ENCODE measurements around the gene SRSF7.

SRSF7 gene

GRCh38 chr2:38700113-38700785 lies 50.9 kb downstream of the SRSF7 start:
- DNase-seq = no peak

DNA sequence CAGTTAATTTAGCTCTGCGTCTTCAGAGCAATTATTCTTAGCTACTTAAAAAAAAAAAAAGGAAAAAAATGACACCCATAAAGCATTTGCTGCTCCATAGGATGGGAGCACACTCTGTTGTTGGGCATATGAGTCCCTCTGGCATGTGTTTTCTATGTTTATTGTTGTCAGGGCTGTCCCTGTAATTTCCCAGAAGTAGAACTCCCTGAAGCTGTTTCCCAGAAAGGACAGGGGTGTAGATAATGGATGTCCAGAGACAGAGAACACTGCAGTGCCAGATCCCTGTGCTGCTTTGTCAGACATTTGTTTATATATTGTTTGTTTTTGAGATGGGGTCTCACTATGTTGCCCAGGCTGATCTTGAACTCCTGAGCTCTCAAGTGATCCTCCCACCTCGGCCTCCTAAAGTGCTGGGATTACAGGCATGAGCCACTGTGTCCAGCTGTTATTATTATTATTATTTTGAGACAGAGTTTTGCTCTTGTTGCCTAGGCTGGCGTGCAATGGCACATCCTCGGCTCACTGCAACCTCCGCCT lies 52.6 kb downstream of the SRSF7 start:
- DNase-seq = no peak

- DNase-seq = no peak
These were observed 53.9 kb downstream of the SRSF7 start for GRCh38 chr2:38697116-38697840.
